Fibroblast of lung (primary cell): Measurements from ENCODE around the gene SLC4A5. TPM values are rescaled to one million over a fixed set of nuclear protein-coding genes. Genes with fewer than 3 reads are reported as not detected.

ENCODE experiments used
- DNase-seq, 2 donors: peaks; one replicate each; pipeline versions ENCODE4 v3.0.0 to v3.0.0-alpha.2; 2010; ENCODE audit warnings: low read depth in 2 of 2
- H2AFZ ChIP-seq: 2 replicates; pipeline ENCODE4 v1.5.1; 2012; ENCODE audit warnings: low read length, control low read depth, inconsistent platforms
- H3K27ac ChIP-seq: 2 replicates; pipeline ENCODE4 v1.5.1; 2011; ENCODE audit warnings: low read length, control low read depth; ENCODE audit not compliant: insufficient read depth
- H3K27me3 ChIP-seq: 2 replicates; pipeline ENCODE4 v1.5.1; 2011; ENCODE audit warnings: mild to moderate bottlenecking, low read length; ENCODE audit not compliant: control insufficient read depth, insufficient read depth
- H3K36me3 ChIP-seq: 2 replicates; pipeline ENCODE4 v1.5.1; 2011; ENCODE audit warnings: low read length; ENCODE audit not compliant: control insufficient read depth, insufficient read depth
- H3K4me1 ChIP-seq: 2 replicates; pipeline ENCODE4 v1.5.1; 2011; ENCODE audit warnings: low read length; ENCODE audit not compliant: control insufficient read depth, insufficient read depth; ENCODE audit errors: extremely low read depth
- H3K4me2 ChIP-seq: 2 replicates; pipeline ENCODE4 v1.5.1; 2011; ENCODE audit warnings: low read length, control low read depth; ENCODE audit not compliant: insufficient read depth; ENCODE audit errors: extremely low read depth
- H3K4me3 ChIP-seq, 4 experiments: fragments of 200-600 bp in 1 of 4; sonication (generic) in 1 of 4; replicated peaks in 1 of 4; 2 replicates each; pipeline ENCODE4 v1.5.1; 2011 to 2016; ENCODE audit warnings: low read length in 4 of 4, low read depth in 3 of 4, mild to moderate bottlenecking in 3 of 4, control low read depth in 2 of 4, inconsistent platforms in 1 of 4, mixed read lengths in 1 of 4; ENCODE audit not compliant: insufficient read depth in 1 of 4; ENCODE audit errors: control extremely low read depth in 1 of 4
- H3K79me2 ChIP-seq: 2 replicates; pipeline ENCODE4 v1.5.1; 2012; ENCODE audit warnings: mild to moderate bottlenecking, low read length, inconsistent platforms; ENCODE audit not compliant: control insufficient read depth, insufficient read depth
- H3K9ac ChIP-seq: 2 replicates; pipeline ENCODE4 v1.5.1; 2011; ENCODE audit warnings: mild to moderate bottlenecking, low read length, control low read depth; ENCODE audit not compliant: insufficient read depth
- H3K9me3 ChIP-seq: 2 replicates; pipeline ENCODE4 v1.5.1; 2012; ENCODE audit warnings: low read depth, low read length; ENCODE audit not compliant: control insufficient read depth, insufficient read depth
- H4K20me1 ChIP-seq: 2 replicates; pipeline ENCODE4 v1.5.1; 2011; ENCODE audit warnings: low read length; ENCODE audit not compliant: control insufficient read depth, insufficient read depth; ENCODE audit errors: extremely low read depth
- EZH2 ChIP-seq: IDR thresholded peaks from 2 replicates; pipeline ENCODE4 v1.5.1; 2012; ENCODE audit warnings: low read length, control low read depth, mild to moderate bottlenecking; ENCODE audit errors: missing control alignments
- polyA plus RNA-seq, 2 donors: library from polyadenylated mRNA; depleted of rRNA in 1 of 2; stranded (reverse) in 1 of 2; unstranded in 1 of 2; fragments of >200 nt; gene quantifications; 2 replicates each; pipeline ENCODE4 v1.2.1, GENCODE V29; 2011 to 2012; ENCODE audit warnings: missing spikeins in 1 of 2
- total RNA-seq: library from RNA; depleted of rRNA; stranded (reverse); fragments of >200 nt; gene quantifications from 2 replicates; pipeline ENCODE4 v1.2.1, GENCODE V29; 2014
- TF ChIP-seq, protein P1 (sequence below), 2 donors: IDR thresholded peaks in 1 of 2; conservative IDR thresholded peaks in 1 of 2; 1 replicate in 1 of 2; 2 replicates in 1 of 2; pipeline ENCODE4 v1.5.1; 2011 to 2012; ENCODE audit warnings: low read length in 2 of 2, control low read depth in 1 of 2, inconsistent platforms in 1 of 2, low read depth in 1 of 2, mild to moderate bottlenecking in 1 of 2

Gene SLC4A5
- total and polyA plus RNA-seq, 2 donors (not counting 1 experiment from before 2014, with no cell fraction given) = 0.12 to 0.17 TPM

DNA sequence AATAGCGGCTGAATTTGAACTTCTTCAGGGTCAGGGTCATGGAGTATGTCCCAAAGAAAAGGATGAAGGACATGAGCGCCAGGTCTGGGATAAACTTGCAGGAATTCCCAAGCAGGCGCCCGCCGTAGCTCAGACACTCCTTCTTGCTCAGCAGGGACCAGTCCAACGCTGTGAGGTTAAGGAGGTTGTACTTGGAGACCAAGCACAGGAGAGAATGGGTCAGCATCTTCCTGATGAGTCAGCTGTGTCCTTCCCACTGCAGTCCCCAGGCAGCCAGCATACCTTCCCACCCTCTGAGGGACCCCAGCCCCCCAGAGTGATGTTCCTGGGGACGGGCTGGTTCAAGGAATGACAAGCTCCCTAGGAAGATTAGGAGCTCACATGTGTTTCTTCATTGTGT lies 103.9 kb downstream of the SLC4A5 start:
- H3K27me3 ChIP-seq = peaks cover 6% of the 10 kb centered on the region
- H4K20me1 ChIP-seq = no peaks in the 10 kb centered on the region
- H3K9me3 ChIP-seq = no peaks in the 10 kb centered on the region
- no peak for DNase-seq
- H3K79me2 ChIP-seq = no peaks in the 10 kb centered on the region
- H3K36me3 ChIP-seq = no peaks in the 10 kb centered on the region
- H3K4me3 ChIP-seq = no peak overlapping the region
- no peak overlapping the region for H2AFZ ChIP-seq
- no peaks in the 10 kb centered on the region for H3K4me1 ChIP-seq
- TF ChIP-seq, protein P1, sequence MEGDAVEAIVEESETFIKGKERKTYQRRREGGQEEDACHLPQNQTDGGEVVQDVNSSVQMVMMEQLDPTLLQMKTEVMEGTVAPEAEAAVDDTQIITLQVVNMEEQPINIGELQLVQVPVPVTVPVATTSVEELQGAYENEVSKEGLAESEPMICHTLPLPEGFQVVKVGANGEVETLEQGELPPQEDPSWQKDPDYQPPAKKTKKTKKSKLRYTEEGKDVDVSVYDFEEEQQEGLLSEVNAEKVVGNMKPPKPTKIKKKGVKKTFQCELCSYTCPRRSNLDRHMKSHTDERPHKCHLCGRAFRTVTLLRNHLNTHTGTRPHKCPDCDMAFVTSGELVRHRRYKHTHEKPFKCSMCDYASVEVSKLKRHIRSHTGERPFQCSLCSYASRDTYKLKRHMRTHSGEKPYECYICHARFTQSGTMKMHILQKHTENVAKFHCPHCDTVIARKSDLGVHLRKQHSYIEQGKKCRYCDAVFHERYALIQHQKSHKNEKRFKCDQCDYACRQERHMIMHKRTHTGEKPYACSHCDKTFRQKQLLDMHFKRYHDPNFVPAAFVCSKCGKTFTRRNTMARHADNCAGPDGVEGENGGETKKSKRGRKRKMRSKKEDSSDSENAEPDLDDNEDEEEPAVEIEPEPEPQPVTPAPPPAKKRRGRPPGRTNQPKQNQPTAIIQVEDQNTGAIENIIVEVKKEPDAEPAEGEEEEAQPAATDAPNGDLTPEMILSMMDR (conservative IDR thresholded peaks at IDR 0.05 in 1 of 2, IDR thresholded peaks at IDR 0.05 in 1 of 2; ENCODE audit: low read depth in 1 of 2, low read length in 2 of 2) = no peak
- no peak for TF ChIP-seq EZH2
- no peak overlapping the region for H3K27ac ChIP-seq
- H3K4me2 ChIP-seq = no peak overlapping the region
- no peak overlapping the region for H3K9ac ChIP-seq

DNA sequence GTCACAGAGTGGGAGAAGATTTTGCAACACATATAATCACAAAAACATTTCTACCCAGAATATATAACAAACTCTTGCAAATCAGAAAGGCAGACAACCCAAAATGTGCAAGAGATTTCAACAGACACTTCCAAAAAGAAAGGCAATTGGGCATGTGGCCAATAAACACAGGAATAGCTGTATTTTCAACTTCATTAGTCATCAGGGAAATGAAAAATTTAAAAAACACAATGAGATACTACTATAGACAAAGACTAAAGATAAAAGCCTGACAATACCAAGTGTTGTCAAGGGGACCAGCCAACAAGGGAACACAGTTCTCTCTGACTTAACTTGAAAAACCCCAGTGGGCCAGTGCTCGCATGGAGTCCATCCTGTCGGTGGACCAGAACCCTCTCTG lies 104.3 kb downstream of the SLC4A5 start:
- Histone ChIP-seq H3K36me3 (no peaks in the 10 kb centered on the region), H3K79me2 (no peaks in the 10 kb centered on the region), H3K4me2 (no peak overlapping the region), H3K27me3 (peaks cover 6% of the 10 kb centered on the region), H3K4me3 (no peak overlapping the region), H3K9me3 (no peaks in the 10 kb centered on the region), H3K27ac (no peak overlapping the region), H2AFZ (no peak overlapping the region), H3K4me1 (no peaks in the 10 kb centered on the region), H4K20me1 (no peaks in the 10 kb centered on the region), H3K9ac (no peak overlapping the region)
- no peak for TF ChIP-seq EZH2
- TF ChIP-seq, protein P1 (conservative IDR thresholded peaks at IDR 0.05 in 1 of 2, IDR thresholded peaks at IDR 0.05 in 1 of 2; ENCODE audit: low read depth in 1 of 2, low read length in 2 of 2) = no peak
- peak; percentile 36 to 87 for DNase-seq

DNA sequence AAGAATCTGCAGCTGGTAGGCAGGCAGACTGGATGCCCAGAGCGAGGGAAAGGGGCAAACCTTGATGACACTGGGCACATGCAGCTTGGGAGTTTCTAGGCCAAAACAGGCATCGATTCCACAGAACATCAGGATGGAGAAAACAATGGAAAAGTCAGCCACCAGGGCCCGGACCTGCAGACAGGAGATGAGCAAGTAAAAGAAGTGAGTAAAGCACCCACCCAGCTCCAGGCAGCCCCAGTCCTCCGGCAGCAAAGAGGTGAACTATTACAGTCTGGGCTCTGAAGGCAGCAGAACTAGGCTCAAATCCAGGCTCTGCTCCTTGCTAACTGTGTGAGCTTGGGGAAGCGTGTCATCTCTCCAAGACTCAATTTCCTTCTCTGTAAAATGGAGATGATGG lies 108.2 kb downstream of the SLC4A5 start:
- no peaks in the 10 kb centered on the region for H3K79me2 ChIP-seq
- peaks cover 6% of the 10 kb centered on the region for H3K27me3 ChIP-seq
- H3K9me3 ChIP-seq = no peaks in the 10 kb centered on the region
- H3K27ac ChIP-seq = no peak overlapping the region
- no peaks in the 10 kb centered on the region for H3K4me1 ChIP-seq
- no peak for DNase-seq
- H3K4me3 ChIP-seq = no peak overlapping the region
- no peak overlapping the region for H2AFZ ChIP-seq
- TF ChIP-seq EZH2 = no peak
- TF ChIP-seq, protein P1 (conservative IDR thresholded peaks at IDR 0.05 in 1 of 2, IDR thresholded peaks at IDR 0.05 in 1 of 2; ENCODE audit: low read depth in 1 of 2, low read length in 2 of 2) = no peak
- no peaks in the 10 kb centered on the region for H4K20me1 ChIP-seq
- H3K36me3 ChIP-seq = no peaks in the 10 kb centered on the region
- no peak overlapping the region for H3K9ac ChIP-seq
- no peak overlapping the region for H3K4me2 ChIP-seq
